HUES64 (cell line): Measurements from ENCODE around the gene HADH.

Experiments
- H3K27ac ChIP-seq: 2 replicates; pipeline ENCODE4 v1.7.0; 2013; ENCODE audit warnings: low read depth, low read length, inconsistent platforms
- H3K27me3 ChIP-seq: 2 replicates; pipeline ENCODE4 v1.6.1; 2013; ENCODE audit warnings: mild to moderate bottlenecking, low read length; ENCODE audit not compliant: insufficient read depth
- H3K36me3 ChIP-seq: 2 replicates; pipeline ENCODE4 v1.6.1; 2013; ENCODE audit warnings: mild to moderate bottlenecking, low read length; ENCODE audit not compliant: insufficient read depth
- H3K4me1 ChIP-seq: 2 replicates; pipeline ENCODE4 v1.6.1; 2013; ENCODE audit warnings: mild to moderate bottlenecking, low read length, moderate library complexity; ENCODE audit not compliant: insufficient read depth
- H3K4me3 ChIP-seq: 2 replicates; pipeline ENCODE4 v1.5.1; 2013; ENCODE audit warnings: mild to moderate bottlenecking, low read length, moderate library complexity
- H3K9ac ChIP-seq: 2 replicates; pipeline ENCODE4 v1.6.1; 2013; ENCODE audit warnings: mild to moderate bottlenecking, low read depth, low read length
- H3K9me3 ChIP-seq: 2 replicates; pipeline ENCODE4 v1.6.1; 2013; ENCODE audit warnings: low read depth, low read length; ENCODE audit not compliant: insufficient read depth
- WGBS: fragments of 150-250, 120-280 bp; methylation state at CpG from one replicate; pipeline ENCODE4 v1.1.7; 2013; ENCODE audit warnings: missing lambda C conversion rate; 5-methylcytosine and 5-hydroxymethylcytosine counted together

Gene HADH

DNA sequence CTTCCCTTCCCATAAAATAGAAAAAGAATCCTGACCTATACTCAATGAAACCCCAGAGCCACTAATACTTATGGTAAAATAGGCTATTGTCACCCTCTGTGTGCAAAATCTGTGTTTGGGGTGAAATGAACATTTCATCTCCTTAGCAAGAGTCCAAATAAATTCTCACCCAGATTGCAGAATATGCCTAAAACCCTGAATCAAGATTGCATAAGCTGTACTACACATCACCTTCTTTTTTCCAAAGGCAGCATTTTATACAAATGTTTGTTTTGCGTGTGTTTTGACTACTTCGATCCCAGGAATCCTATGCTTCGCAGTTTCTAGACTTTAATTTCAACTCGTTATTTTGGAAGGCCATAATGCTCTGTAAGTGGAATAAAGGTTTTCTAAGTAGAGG lies 12.2 kb upstream of the HADH start:
- WGBS, result 94% methylated on average over 4 of the region's 4 CpGs
- Histone ChIP-seq H3K9ac (no peak overlapping the region), H3K27me3 (no peaks in the 10 kb centered on the region), H3K36me3 (no peaks in the 10 kb centered on the region), H3K4me1 (no peaks in the 10 kb centered on the region), H3K27ac (no peak overlapping the region), H3K9me3 (no peaks in the 10 kb centered on the region), H3K4me3 (no peak overlapping the region)

- H3K27ac ChIP-seq, result no peak overlapping the region
- no peaks in the 10 kb centered on the region for H3K27me3 ChIP-seq
- 95% methylated on average over 3 of the region's 3 CpGs for WGBS
Measured at GRCh38 chr4:107977966-107978705, 11.6 kb upstream of the HADH start.

DNA sequence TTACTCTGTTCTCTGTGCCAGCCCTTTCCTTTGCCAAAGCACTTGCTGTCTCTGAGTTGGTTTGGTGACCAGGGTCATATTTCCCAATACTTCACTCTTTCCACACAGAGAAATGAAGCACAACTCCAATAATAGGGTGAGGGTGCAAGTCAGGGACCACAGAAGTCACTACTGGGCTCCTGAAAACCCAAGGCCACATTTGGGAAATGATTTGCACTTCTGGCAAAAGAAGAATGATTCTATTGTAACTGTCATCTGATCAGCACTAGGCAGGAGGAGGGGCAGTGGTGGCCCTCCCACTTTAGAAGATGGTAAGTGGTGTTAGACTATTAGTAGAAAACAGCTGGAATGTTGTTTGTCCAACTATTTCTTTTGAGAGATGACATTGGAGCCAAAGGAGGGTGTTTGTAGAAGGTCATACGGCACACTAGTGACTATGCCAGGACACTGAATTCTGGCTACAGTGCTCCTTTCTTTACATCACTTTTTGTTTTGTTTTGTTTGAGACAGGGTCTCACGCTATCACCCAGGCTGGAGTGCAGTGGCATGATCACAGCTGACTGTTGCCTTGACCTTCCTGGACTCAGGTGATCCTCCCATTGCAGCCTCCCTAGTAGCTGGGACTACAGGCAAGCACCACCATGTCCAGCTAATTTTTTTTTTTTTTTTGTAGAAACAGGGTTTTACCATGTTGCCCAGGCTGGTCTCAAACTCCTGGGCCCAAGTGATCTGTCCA lies 10.8 kb upstream of the HADH start:
- H3K9ac ChIP-seq, result no peak overlapping the region
- no peak overlapping the region for H3K4me3 ChIP-seq
- H3K27ac ChIP-seq, result no peak overlapping the region
- H3K4me1 ChIP-seq, result no peaks in the 10 kb centered on the region
- no peaks in the 10 kb centered on the region for H3K27me3 ChIP-seq
- no peaks in the 10 kb centered on the region for H3K9me3 ChIP-seq
- H3K36me3 ChIP-seq, result no peaks in the 10 kb centered on the region
- WGBS, result 96% methylated on average over 2 of the region's 2 CpGs

More at GRCh38 chr4:107977966-107978705, 11.6 kb upstream of the HADH start:
- Histone ChIP-seq H3K9me3 (no peaks in the 10 kb centered on the region), H3K4me3 (no peak overlapping the region), H3K36me3 (no peaks in the 10 kb centered on the region), H3K4me1 (no peaks in the 10 kb centered on the region), H3K9ac (no peak overlapping the region)

DNA sequence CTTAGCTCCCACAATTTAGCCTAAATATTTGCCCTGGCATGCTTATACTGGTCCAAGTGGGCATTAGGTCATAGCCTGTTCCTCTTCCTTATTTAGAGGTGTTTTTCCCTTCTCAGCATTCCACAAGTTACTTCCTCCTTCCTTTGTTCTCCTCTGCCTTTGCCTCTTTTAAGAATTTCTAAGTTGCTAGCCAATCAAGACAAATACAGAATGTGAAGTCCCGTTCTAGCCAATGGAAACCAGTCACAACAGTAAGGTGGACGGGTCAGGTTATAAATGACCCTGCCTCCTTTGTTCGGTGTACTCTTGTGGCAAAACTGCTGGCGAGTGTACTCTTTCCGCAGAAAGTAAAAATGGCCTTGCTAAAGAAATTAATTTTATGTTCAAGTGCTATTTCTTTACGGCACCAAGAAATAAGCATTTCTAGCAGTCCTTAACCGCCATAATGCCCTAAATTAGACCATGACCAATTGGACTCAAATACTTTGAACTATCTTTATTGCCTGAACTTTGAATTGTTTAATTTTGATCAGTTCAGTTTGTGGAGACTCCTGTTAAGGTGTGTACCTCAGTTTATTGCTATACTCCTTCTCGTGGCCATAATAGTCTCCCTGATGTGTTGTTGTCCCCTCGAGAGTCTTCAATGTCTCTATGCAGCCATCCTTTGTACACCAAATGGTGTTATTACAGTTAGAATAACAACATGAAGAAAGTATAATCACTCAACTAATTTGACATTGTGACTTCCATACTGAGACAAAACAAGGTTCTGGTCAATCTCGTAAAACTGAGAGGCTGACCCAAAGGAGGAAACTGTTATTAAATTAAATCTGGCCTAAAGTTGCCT lies 1.6 kb upstream of the HADH start:
- H3K27me3 ChIP-seq, result peaks cover 9% of the 10 kb centered on the region; the same call in 1 of the 2 replicates
- no peaks in the 10 kb centered on the region for H3K36me3 ChIP-seq
- no peak overlapping the region for H3K27ac ChIP-seq
- H3K9ac ChIP-seq, result no peak overlapping the region
- no peak overlapping the region for H3K4me3 ChIP-seq
- 93% methylated on average over 10 of the region's 10 CpGs for WGBS
- H3K9me3 ChIP-seq, result no peaks in the 10 kb centered on the region
- H3K4me1 ChIP-seq, result peaks cover 11% of the 10 kb centered on the region; the same call in 1 of the 2 replicates

DNA sequence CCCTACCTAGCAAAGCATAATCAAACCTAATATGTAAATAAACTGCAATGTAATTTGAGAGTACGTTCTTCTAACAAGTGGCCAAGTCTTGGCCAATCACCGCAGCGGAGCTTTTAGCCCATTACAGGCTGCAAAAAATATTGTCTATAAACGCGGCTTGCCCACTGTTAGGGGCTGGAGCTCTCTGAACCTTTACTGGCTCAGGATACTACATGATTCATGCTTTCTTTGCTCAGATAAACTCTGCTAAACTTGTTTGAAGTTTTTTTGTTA lies 990 bp upstream of the HADH start:
- Histone ChIP-seq H3K27ac (no peak overlapping the region), H3K27me3 (peaks cover 9% of the 10 kb centered on the region; the same call in 1 of the 2 replicates), H3K36me3 (no peaks in the 10 kb centered on the region), H3K9ac (no peak overlapping the region), H3K4me3 (no peak overlapping the region), H3K4me1 (peaks cover 14% of the 10 kb centered on the region; the same call in 1 of the 2 replicates), H3K9me3 (no peaks in the 10 kb centered on the region)
- 92% methylated on average over 5 of the region's 5 CpGs for WGBS

- Histone ChIP-seq H3K9me3 (no peaks in the 10 kb centered on the region), H3K4me1 (peaks cover 18% of the 10 kb centered on the region), H3K27ac (no peak overlapping the region), H3K4me3 (peak overlapping the region; percentile 83), H3K36me3 (no peaks in the 10 kb centered on the region), H3K27me3 (peaks cover 9% of the 10 kb centered on the region; the same call in 1 of the 2 replicates), H3K9ac (0 out of 2 replicates have a peak overlapping the region, but pooled peaks have one; percentile 4)
- WGBS, result 43% methylated on average over 8 of the region's 8 CpGs
Measured at GRCh38 chr4:107989162-107989536, 540 bp upstream of the HADH start.

DNA sequence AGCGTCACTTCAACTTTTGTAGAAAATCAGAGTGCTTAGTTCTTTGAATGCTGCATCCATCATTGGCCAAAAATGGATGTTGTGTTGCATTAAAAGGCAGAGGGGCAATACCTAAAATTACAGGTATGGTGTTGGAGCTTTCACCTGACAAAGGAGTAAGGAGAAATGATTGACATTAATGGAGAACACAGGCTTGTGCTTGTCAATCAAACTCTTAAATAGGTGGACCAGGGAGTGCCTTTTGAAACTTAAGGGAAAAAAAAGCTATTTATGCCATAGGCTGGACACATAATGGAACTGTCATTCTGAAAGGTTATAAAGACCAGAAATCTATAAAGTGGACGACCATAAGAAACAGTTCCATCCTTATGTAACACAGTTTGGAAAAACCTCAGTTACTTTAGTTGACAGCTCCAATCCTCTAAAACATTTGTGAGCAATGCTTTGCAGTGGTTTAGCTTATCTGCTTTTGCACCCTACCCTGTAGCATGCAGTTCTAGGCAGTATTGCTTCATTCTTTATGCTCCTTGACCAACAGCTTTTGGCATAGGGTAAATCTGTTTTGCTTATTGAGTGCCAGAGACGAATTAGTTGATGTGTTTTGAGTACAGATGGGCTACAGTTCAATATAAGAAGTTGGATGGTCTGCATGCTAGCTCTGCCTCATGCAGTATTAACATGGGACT lies 2.4 kb downstream of the HADH start:
- H3K4me3 ChIP-seq, result no peak overlapping the region
- peaks cover 9% of the 10 kb centered on the region; the same call in 1 of the 2 replicates for H3K27me3 ChIP-seq
- 0 out of 2 replicates have a peak, but pooled peaks cover 4% of the 10 kb centered on the region for H3K36me3 ChIP-seq
- no peak overlapping the region for H3K27ac ChIP-seq
- no peak overlapping the region for H3K9ac ChIP-seq
- no peaks in the 10 kb centered on the region for H3K9me3 ChIP-seq
- 95% methylated on average over 3 of the region's 3 CpGs for WGBS
- H3K4me1 ChIP-seq, result peaks cover 20% of the 10 kb centered on the region

- Histone ChIP-seq H3K9me3 (no peaks in the 10 kb centered on the region), H3K27me3 (peaks cover 3% of the 10 kb centered on the region; the same call in 1 of the 2 replicates), H3K36me3 (0 out of 2 replicates have a peak, but pooled peaks cover 4% of the 10 kb centered on the region), H3K4me1 (peaks cover 16% of the 10 kb centered on the region), H3K4me3 (no peak overlapping the region), H3K9ac (no peak overlapping the region), H3K27ac (no peak overlapping the region)
- 71% methylated on average over 3 of the region's 3 CpGs for WGBS
Measured at GRCh38 chr4:107993969-107994368, 4.3 kb downstream of the HADH start.

DNA sequence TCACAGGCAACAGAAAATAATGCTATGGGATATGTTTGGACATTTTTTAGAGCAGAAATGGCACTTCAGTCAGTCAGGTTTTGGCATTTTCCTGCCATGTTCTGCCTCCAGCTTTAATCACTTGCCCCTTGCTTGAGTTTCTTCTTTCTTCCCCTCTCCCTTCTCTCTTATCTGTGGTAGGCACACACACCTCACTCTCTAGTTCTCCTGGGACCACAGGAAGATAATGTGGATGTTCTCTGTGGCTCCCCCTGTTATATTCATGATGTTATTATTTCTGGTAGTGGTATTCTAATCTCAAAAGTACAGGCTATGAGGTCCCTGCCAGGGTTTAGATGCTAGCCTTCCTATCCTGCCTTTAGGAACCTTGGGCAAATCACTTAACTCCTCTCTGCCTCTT lies 5.2 kb downstream of the HADH start:
- Histone ChIP-seq H3K27ac (no peak overlapping the region), H3K9me3 (no peaks in the 10 kb centered on the region), H3K4me3 (no peak overlapping the region), H3K4me1 (peaks cover 16% of the 10 kb centered on the region), H3K27me3 (no peaks in the 10 kb centered on the region), H3K9ac (no peak overlapping the region), H3K36me3 (peaks cover 4% of the 10 kb centered on the region; the same call in 1 of the 2 replicates)

GRCh38 chr4:107996949-107997788 lies 7.5 kb downstream of the HADH start:
- WGBS, result 96% methylated on average over 5 of the region's 5 CpGs

More at GRCh38 chr4:107996949-107997788, 7.5 kb downstream of the HADH start:
- no peak overlapping the region for H3K27ac ChIP-seq
- no peaks in the 10 kb centered on the region for H3K27me3 ChIP-seq
- no peak overlapping the region for H3K4me3 ChIP-seq
- peaks cover 9% of the 10 kb centered on the region for H3K4me1 ChIP-seq
- H3K9ac ChIP-seq, result no peak overlapping the region
- peaks cover 26% of the 10 kb centered on the region for H3K36me3 ChIP-seq
- no peaks in the 10 kb centered on the region for H3K9me3 ChIP-seq
